Lung (tissue), 12 donors: Measurements from ENCODE around the gene NACC2. TPM values are rescaled to one million over a fixed set of nuclear protein-coding genes. Genes with fewer than 3 reads are reported as not detected.

ENCODE experiments used
- ATAC-seq: fragments of 200-7000 bp; cut with Tn5 transposase; one replicate; pipeline ENCODE4 v1.9.1; 2020; ENCODE audit warnings: moderate number of reproducible peaks; ENCODE audit not compliant: insufficient read depth, low FRiP score
- DNase-seq, 3 donors: peaks; one replicate each; pipeline ENCODE4 v3.0.0-alpha.2; 2013 to 2017
- H3K27ac ChIP-seq, 2 donors: one replicate each; pipeline ENCODE4 v1.5.1; 2013; ENCODE audit warnings: mild to moderate bottlenecking in 2 of 2, moderate library complexity in 2 of 2, control low read depth in 1 of 2, inconsistent platforms in 1 of 2, low read depth in 1 of 2, low read length in 1 of 2
- H3K27me3 ChIP-seq, 3 donors: one replicate each; pipeline ENCODE4 v1.5.1; 2013; ENCODE audit warnings: low read length in 2 of 3; ENCODE audit not compliant: control insufficient read depth in 3 of 3, insufficient read depth in 3 of 3
- H3K36me3 ChIP-seq, 4 donors: one replicate each; pipeline ENCODE4 v1.5.1; 2013; ENCODE audit warnings: low read length in 4 of 4, mild to moderate bottlenecking in 1 of 4, moderate library complexity in 1 of 4; ENCODE audit not compliant: control insufficient read depth in 4 of 4, insufficient read depth in 4 of 4
- H3K4me1 ChIP-seq, 5 donors: one replicate each; pipeline ENCODE4 v1.5.1; 2013; ENCODE audit warnings: low read length in 5 of 5, mild to moderate bottlenecking in 2 of 5, moderate library complexity in 1 of 5; ENCODE audit not compliant: control insufficient read depth in 5 of 5, insufficient read depth in 5 of 5
- H3K4me3 ChIP-seq: one replicate; pipeline ENCODE4 v1.5.1; 2013; ENCODE audit warnings: mild to moderate bottlenecking, control low read depth, moderate library complexity
- H3K9ac ChIP-seq, 2 donors: one replicate each; pipeline ENCODE4 v1.5.1; 2013; ENCODE audit warnings: low read length in 2 of 2, control low read depth in 1 of 2; ENCODE audit not compliant: insufficient read depth in 1 of 2
- H3K9me3 ChIP-seq, 4 donors: one replicate each; pipeline ENCODE4 v1.5.1; 2013; ENCODE audit warnings: low read length in 3 of 4, mild to moderate bottlenecking in 1 of 4, moderate library complexity in 1 of 4; ENCODE audit not compliant: control insufficient read depth in 4 of 4, insufficient read depth in 3 of 4
- CTCF ChIP-seq: IDR thresholded peaks from 2 replicates; pipeline ENCODE4 v1.5.1; 2012; ENCODE audit warnings: mild to moderate bottlenecking; ENCODE audit errors: control extremely low read depth, extremely low read depth
- WGBS, 2 donors: extraction: QIAGEN DNeasy Blood & Tissue Kit; methylation state at CpG; one replicate each; pipeline ENCODE4 v1.1.7; 2013; 5-methylcytosine and 5-hydroxymethylcytosine counted together
- polyA plus RNA-seq, 2 donors: library from polyadenylated mRNA; stranded (reverse); fragments of 200-250 nt; gene quantifications; one replicate each; pipeline ENCODE4 v1.2.1, GENCODE V29; 2013
- total RNA-seq, 2 donors: library from RNA; depleted of rRNA in 1 of 2; stranded (reverse); fragments of >200 nt in 1 of 2; gene quantifications; one replicate each; pipeline ENCODE4 v1.2.1, GENCODE V29; 2014 to 2021
- donor health status: control.
- donor health status: control.
- donor health status: Bipolar disorder and iron deficiency.
- donor health status: healthy.
- donor health status: DM: yes; HTN: yes; CAD: no.

The NACC2 gene
- total and polyA plus RNA-seq, 4 donors, result 5.9 to 32.7 (median 10.5) TPM

DNA sequence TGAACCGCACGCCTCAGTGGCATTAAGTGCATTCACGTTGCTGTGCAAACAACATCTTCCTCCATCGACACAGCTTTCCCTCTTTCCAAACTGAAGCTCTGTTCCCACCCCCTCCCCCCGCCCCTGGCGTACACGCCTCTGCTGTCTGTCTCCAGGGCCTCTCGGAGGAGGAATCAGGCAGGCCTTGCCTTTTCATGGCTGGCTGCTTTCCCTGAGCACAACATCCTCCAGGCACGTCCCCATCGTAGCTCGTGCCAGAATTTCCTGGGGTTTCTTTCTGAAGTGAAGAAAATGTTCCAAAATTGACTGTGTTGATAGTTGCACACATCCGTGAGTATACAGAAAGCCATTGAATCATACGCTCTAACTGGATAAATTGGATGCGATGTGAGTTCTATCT, 45.9 kb upstream of the NACC2 start:
- no peak for TF ChIP-seq CTCF
- WGBS, 2 donors, result 69 to 84% methylated on average over 14 of the region's 14 CpGs
- Histone ChIP-seq H3K9me3 (no peaks in the 10 kb centered on the region), H3K27ac (no peak overlapping the region), H3K4me3 (no peak overlapping the region), H3K27me3 (peaks cover 3% of the 10 kb centered on the region in 3 donors), H3K36me3 (no peaks in the 10 kb centered on the region), H3K9ac (no peak overlapping the region), H3K4me1 (peaks cover 0 to 8% (median 0%) of the 10 kb centered on the region in 5 donors)
- no peak for ATAC-seq
- peak; percentile 74 to 91 (median 78) for DNase-seq

- Histone ChIP-seq H3K9me3 (no peaks in the 10 kb centered on the region), H3K9ac (no peak overlapping the region), H3K4me1 (peaks cover 0 to 8% (median 0%) of the 10 kb centered on the region in 5 donors), H3K27me3 (peaks cover 3 to 10% (median 4%) of the 10 kb centered on the region in 3 donors), H3K27ac (no peak overlapping the region), H3K4me3 (no peak overlapping the region), H3K36me3 (no peaks in the 10 kb centered on the region)
- TF ChIP-seq CTCF, result no peak
- ATAC-seq, result no peak
- 78 to 88% methylated on average over 5 of the region's 5 CpGs for WGBS, 2 donors
- no peak for DNase-seq
Observed at GRCh38 chr9:136140046-136140445, 45.0 kb upstream of the NACC2 start.

DNA sequence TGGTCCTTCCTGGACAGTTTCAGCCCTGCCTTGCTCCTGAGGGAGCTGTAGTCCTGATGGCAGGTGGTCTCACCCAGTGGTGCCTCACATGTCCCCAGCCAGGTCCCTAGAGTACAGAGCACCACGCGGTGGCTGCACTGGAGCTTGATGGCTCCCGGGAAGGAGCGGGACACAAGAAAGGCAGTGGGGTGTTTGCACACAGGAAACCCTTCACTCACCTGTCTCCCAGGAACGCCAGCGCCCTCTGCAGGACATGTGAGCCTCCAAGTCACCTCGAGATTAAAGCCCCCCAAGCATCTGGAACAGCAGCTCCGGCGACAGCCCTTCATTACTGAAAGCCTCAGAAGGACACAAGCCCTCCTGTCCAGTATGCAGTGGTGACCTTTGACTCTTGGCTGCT, 43.5 kb upstream of the NACC2 start:
- 17 to 20% methylated on average over 9 of the region's 9 CpGs for WGBS, 2 donors
- H3K27ac ChIP-seq, result no peak overlapping the region
- H3K9ac ChIP-seq, result no peak overlapping the region
- peaks cover 3 to 23% (median 15%) of the 10 kb centered on the region in 3 donors for H3K27me3 ChIP-seq
- DNase-seq (peak; percentile 19 to 44 (median 29)), ATAC-seq (no peak)
- H3K36me3 ChIP-seq, result no peaks in the 10 kb centered on the region
- no peak for TF ChIP-seq CTCF
- no peak overlapping the region for H3K4me3 ChIP-seq
- peaks cover 0 to 7% (median 2%) of the 10 kb centered on the region in 5 donors for H3K4me1 ChIP-seq
- H3K9me3 ChIP-seq, result no peaks in the 10 kb centered on the region
